ENCODE results near the gene KRT6B.

KRT6B gene

DNA sequence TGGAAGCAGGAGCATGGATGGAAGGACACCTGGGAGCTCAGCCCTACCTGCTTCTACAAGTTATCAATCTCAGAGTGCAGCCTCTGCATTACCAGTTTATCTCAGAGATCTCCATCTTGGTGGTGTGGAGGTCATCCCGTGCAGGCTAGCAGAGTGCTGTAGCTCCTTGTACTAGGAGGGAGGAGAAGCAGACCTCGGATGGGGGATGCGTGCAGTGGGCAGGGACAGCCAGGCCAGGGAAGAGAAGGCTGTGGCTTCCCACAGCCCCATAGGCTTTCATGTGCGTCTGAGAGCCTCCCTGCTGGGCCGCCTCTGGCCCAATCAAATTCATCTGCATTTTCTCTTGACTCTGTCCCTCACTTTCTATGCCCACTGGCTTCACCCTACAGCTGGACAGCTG is 37.0 kb downstream of the KRT6B start:
- H3K4me2 ChIP-seq (ENCODE audit: low read depth, low read length): no peak overlapping the region
- H3K4me3 ChIP-seq (ENCODE audit: low read length): no peak overlapping the region
- peaks cover 21% of the 10 kb centered on the region for H3K27me3 ChIP-seq (replicated peaks; ENCODE audit: insufficient read depth, low read length)
- no peaks in the 10 kb centered on the region for H3K9me2 ChIP-seq (replicated peaks; ENCODE audit: insufficient read depth, low read length)
- no peaks in the 10 kb centered on the region for H3F3A ChIP-seq (ENCODE audit: insufficient read depth, low read length)
- H3K79me2 ChIP-seq (ENCODE audit: low read length): no peaks in the 10 kb centered on the region
- no peak overlapping the region for H2AFZ ChIP-seq (ENCODE audit: low read length)
- no peak overlapping the region for H3K27ac ChIP-seq (ENCODE audit: low read length)
- no peaks in the 10 kb centered on the region for H4K20me1 ChIP-seq (ENCODE audit: insufficient read depth, low read length)
- no peaks in the 10 kb centered on the region for H3K9me3 ChIP-seq (replicated peaks; ENCODE audit: insufficient read depth, low read length)
- no peaks in the 10 kb centered on the region for H3K36me3 ChIP-seq (replicated peaks; ENCODE audit: insufficient read depth, low read length)
- no peak for DNase-seq
- no peak overlapping the region for H3K9ac ChIP-seq (ENCODE audit: low read length)
- no peak for TF ChIP-seq EZH2 (optimal IDR thresholded peaks at IDR 0.05; ENCODE audit: low read depth, low read length)
- TF ChIP-seq EZH2phosphoT487 (IDR thresholded peaks at IDR 0.05; ENCODE audit: low read length): no peak
- TF ChIP-seq CTCF (IDR thresholded peaks at IDR 0.05; ENCODE audit: low read length): no peak
- no peaks in the 10 kb centered on the region for H3K4me1 ChIP-seq (ENCODE audit: low read length)

GRCh38 chr12:52413782-52414345 is 38.1 kb downstream of the KRT6B start:
- no peaks in the 10 kb centered on the region for H3F3A ChIP-seq (ENCODE audit: insufficient read depth, low read length)
- no peak overlapping the region for H3K4me2 ChIP-seq (ENCODE audit: low read depth, low read length)
- H3K4me3 ChIP-seq (ENCODE audit: low read length): no peak overlapping the region
- H3K27me3 ChIP-seq (replicated peaks; ENCODE audit: insufficient read depth, low read length): peaks cover 21% of the 10 kb centered on the region
- H2AFZ ChIP-seq (ENCODE audit: low read length): no peak overlapping the region
- H4K20me1 ChIP-seq (ENCODE audit: insufficient read depth, low read length): no peaks in the 10 kb centered on the region
- no peaks in the 10 kb centered on the region for H3K9me3 ChIP-seq (replicated peaks; ENCODE audit: insufficient read depth, low read length)
- no peaks in the 10 kb centered on the region for H3K4me1 ChIP-seq (ENCODE audit: low read length)
- no peaks in the 10 kb centered on the region for H3K79me2 ChIP-seq (ENCODE audit: low read length)
- DNase-seq: no peak
- H3K9ac ChIP-seq (ENCODE audit: low read length): no peak overlapping the region
- H3K9me2 ChIP-seq (replicated peaks; ENCODE audit: insufficient read depth, low read length): no peaks in the 10 kb centered on the region
- no peaks in the 10 kb centered on the region for H3K36me3 ChIP-seq (replicated peaks; ENCODE audit: insufficient read depth, low read length)
- TF ChIP-seq EZH2phosphoT487 (IDR thresholded peaks at IDR 0.05; ENCODE audit: low read length) (no peak), CTCF (IDR thresholded peaks at IDR 0.05; ENCODE audit: low read length) (no peak), EZH2 (optimal IDR thresholded peaks at IDR 0.05; ENCODE audit: low read depth, low read length) (no peak)
- no peak overlapping the region for H3K27ac ChIP-seq (ENCODE audit: low read length)

- Histone ChIP-seq H4K20me1 (ENCODE audit: insufficient read depth, low read length) (no peaks in the 10 kb centered on the region), H3K9me3 (replicated peaks; ENCODE audit: insufficient read depth, low read length) (no peaks in the 10 kb centered on the region), H3F3A (ENCODE audit: insufficient read depth, low read length) (no peaks in the 10 kb centered on the region), H3K9ac (ENCODE audit: low read length) (no peak overlapping the region), H3K9me2 (replicated peaks; ENCODE audit: insufficient read depth, low read length) (no peaks in the 10 kb centered on the region), H3K27ac (ENCODE audit: low read length) (no peak overlapping the region), H3K4me3 (ENCODE audit: low read length) (no peak overlapping the region), H3K4me2 (ENCODE audit: low read depth, low read length) (no peak overlapping the region), H2AFZ (ENCODE audit: low read length) (no peak overlapping the region), H3K36me3 (replicated peaks; ENCODE audit: insufficient read depth, low read length) (no peaks in the 10 kb centered on the region), H3K79me2 (ENCODE audit: low read length) (no peaks in the 10 kb centered on the region), H3K4me1 (ENCODE audit: low read length) (no peaks in the 10 kb centered on the region), H3K27me3 (replicated peaks; ENCODE audit: insufficient read depth, low read length) (peaks cover 26% of the 10 kb centered on the region)
- DNase-seq: no peak
- no peak for TF ChIP-seq CTCF (IDR thresholded peaks at IDR 0.05; ENCODE audit: low read length)
- no peak for TF ChIP-seq EZH2phosphoT487 (IDR thresholded peaks at IDR 0.05; ENCODE audit: low read length)
- no peak for TF ChIP-seq EZH2 (optimal IDR thresholded peaks at IDR 0.05; ENCODE audit: low read depth, low read length)
Observed at GRCh38 chr12:52413202-52413601, 38.7 kb downstream of the KRT6B start.

All from MM.1S (cell line).